Ishikawa (cell line): ENCODE results near the gene GTF3C6.

ENCODE experiments used
- CEBPB ChIP-seq: IDR thresholded peaks from 2 replicates; pipeline ENCODE4 v1.6.1; 2012
- RAD21 ChIP-seq: IDR thresholded peaks from 2 replicates; pipeline ENCODE4 v1.6.1; 2012; ENCODE audit warnings: low read depth
- TAF1 ChIP-seq: IDR thresholded peaks from 2 replicates; pipeline ENCODE4 v1.6.1; 2012; ENCODE audit warnings: low read depth, mild to moderate bottlenecking

DNA sequence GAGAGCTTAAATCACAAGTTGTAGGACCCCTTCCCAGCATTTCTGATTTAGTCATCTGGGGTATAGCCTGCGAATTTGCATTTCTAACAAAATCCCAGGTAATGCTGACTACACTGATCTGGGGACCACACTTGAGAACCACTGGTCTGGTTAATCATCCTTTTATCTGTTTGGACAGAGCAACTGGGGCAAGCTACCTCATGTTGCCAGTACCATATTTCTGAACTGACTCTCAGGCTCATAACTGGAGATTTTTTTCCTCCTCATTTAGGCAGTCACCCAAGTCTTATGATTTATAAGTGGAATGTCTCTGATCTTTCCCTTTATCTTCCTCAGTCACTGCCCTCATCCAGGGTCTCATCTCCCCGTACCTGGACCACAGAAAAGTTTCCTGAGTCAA lies 12.0 kb upstream of the GTF3C6 start:
- TF ChIP-seq RAD21: no peak
- TF ChIP-seq TAF1: no peak
- TF ChIP-seq CEBPB: no peak
